Endothelial cell of umbilical vein (primary cell): ENCODE measurements around the gene C3.

Experiments
- CTCF ChIP-seq, 2 donors: IDR thresholded peaks; 1 replicate in 1 of 2; 2 replicates in 1 of 2; pipeline ENCODE4 v1.5.1; 2011; ENCODE audit warnings: low read length in 2 of 2, mild to moderate bottlenecking in 2 of 2, moderate library complexity in 2 of 2, control low read depth in 1 of 2, inconsistent platforms in 1 of 2, low read depth in 1 of 2; ENCODE audit not compliant: insufficient read depth in 1 of 2; ENCODE audit errors: extremely low read depth in 1 of 2
- EZH2 ChIP-seq: IDR thresholded peaks from 2 replicates; pipeline ENCODE4 v1.6.1; 2012; ENCODE audit warnings: borderline replicate concordance, low read depth, mild to moderate bottlenecking, moderate library complexity, low read length, inconsistent platforms; ENCODE audit not compliant: severe bottlenecking
- MAX ChIP-seq: IDR thresholded peaks from 2 replicates; pipeline ENCODE4 v1.6.1; 2011; ENCODE audit not compliant: insufficient read depth, insufficient read length
- POLR2A ChIP-seq: IDR thresholded peaks from 2 replicates; pipeline ENCODE4 v1.6.1; 2012; ENCODE audit warnings: low read depth, mild to moderate bottlenecking, control low read depth, low read length

- TF ChIP-seq CTCF (IDR thresholded peaks at IDR 0.05; ENCODE audit: extremely low read depth in 1 of 2, insufficient read depth in 1 of 2, low read depth in 1 of 2, low read length in 2 of 2): no peak
- no peak for TF ChIP-seq EZH2
- no peak for TF ChIP-seq POLR2A
- TF ChIP-seq MAX: no peak
Observed at GRCh38 chr19:6731822-6732221, 11.4 kb upstream of the C3 start.
